Hepatocyte (in vitro differentiated cells): Measurements from ENCODE around the gene MACC1. TPM values are rescaled to one million over a fixed set of nuclear protein-coding genes. Genes with fewer than 3 reads are reported as not detected.

Experiments used
- DNase-seq: peaks from one replicate; pipeline ENCODE4 v3.0.0-alpha.2; 2016; ENCODE audit warnings: low spot score
- H2AFZ ChIP-seq: fragments of 200-600 bp; sonication (generic); 2 replicates; pipeline ENCODE4 v1.6.0; 2016; ENCODE audit warnings: antibody characterized with exemption, mild to moderate bottlenecking
- H3K27ac ChIP-seq: fragments of 200-600 bp; sonication (generic); 2 replicates; pipeline ENCODE4 v1.5.1; 2016; ENCODE audit warnings: mild to moderate bottlenecking
- H3K27me3 ChIP-seq: fragments of 200-600 bp; sonication (generic); 2 replicates; pipeline ENCODE4 v1.6.1; 2016
- H3K36me3 ChIP-seq: fragments of 200-600 bp; sonication (generic); replicated peaks from 2 replicates; pipeline ENCODE4 v1.5.1; 2016; ENCODE audit warnings: low read depth; ENCODE audit not compliant: insufficient read depth
- H3K4me1 ChIP-seq: fragments of 200-600 bp; sonication (generic); 2 replicates; pipeline ENCODE4 v1.5.1; 2016; ENCODE audit warnings: mild to moderate bottlenecking, moderate library complexity; ENCODE audit not compliant: insufficient read depth
- H3K4me2 ChIP-seq: fragments of 200-600 bp; sonication (generic); 2 replicates; pipeline ENCODE4 v1.6.0; 2016
- H3K4me3 ChIP-seq: fragments of 200-600 bp; sonication (generic); 2 replicates; pipeline ENCODE4 v1.5.1; 2016; ENCODE audit warnings: mild to moderate bottlenecking
- H3K79me2 ChIP-seq: fragments of 200-600 bp; sonication (generic); 2 replicates; pipeline ENCODE4 v1.6.0; 2017; ENCODE audit warnings: mild to moderate bottlenecking
- H3K9me2 ChIP-seq: fragments of 200-600 bp; sonication (generic); replicated peaks from 2 replicates; pipeline ENCODE4 v1.6.0; 2017; ENCODE audit warnings: mild to moderate bottlenecking; ENCODE audit not compliant: insufficient read depth
- H3K9me3 ChIP-seq: fragments of 200-600 bp; sonication (generic); 2 replicates; pipeline ENCODE4 v1.5.1; 2016; ENCODE audit warnings: low read depth, mild to moderate bottlenecking
- H4K20me1 ChIP-seq: fragments of 200-600 bp; sonication (generic); 2 replicates; pipeline ENCODE4 v1.6.0; 2016; ENCODE audit warnings: mild to moderate bottlenecking; ENCODE audit not compliant: insufficient read depth, poor library complexity, severe bottlenecking
- EZH2 ChIP-seq: fragments of 200-600 bp; sonication (generic); IDR thresholded peaks from 2 replicates; pipeline ENCODE4 v1.6.1; 2016; ENCODE audit warnings: antibody characterized with exemption, mild to moderate bottlenecking, borderline replicate concordance
- EZH2phosphoT487 ChIP-seq: fragments of 200-600 bp; sonication (generic); IDR thresholded peaks from one replicate; pipeline ENCODE4 v1.6.1; 2018; ENCODE audit warnings: antibody characterized with exemption, mild to moderate bottlenecking, low read depth, moderate library complexity; ENCODE audit not compliant: unreplicated experiment, severe bottlenecking
- whole genome bisulfite sequencing: methylation state at CpG from one replicate; pipeline ENCODE4 v1.1.6; 2016; ENCODE audit warnings: low lambda C conversion rate; ENCODE audit errors: missing lambda C conversion rate; 5-methylcytosine and 5-hydroxymethylcytosine counted together
- polyA plus RNA-seq: library from polyadenylated mRNA; unstranded; fragments of >200 nt; fragmentation: Nextera tagmentation; extraction: Ambion mirVana; gene quantifications from 2 replicates; pipeline ENCODE4 v1.2.1, GENCODE V29; 2016
- total RNA-seq: library from RNA; depleted of rRNA; stranded (reverse); fragments of >200 nt; gene quantifications from 2 replicates; pipeline ENCODE4 v1.2.3, GENCODE V29; 2014
- TF ChIP-seq, protein P1 (sequence below): fragments of 200-600 bp; sonication (generic); IDR thresholded peaks from 2 replicates; pipeline ENCODE4 v1.5.1; 2016; ENCODE audit warnings: antibody characterized with exemption, mild to moderate bottlenecking; ENCODE audit not compliant: poor library complexity

Gene MACC1
- total and polyA plus RNA-seq, 2 experiments from 2014 or later: 6.9 to 46.0 TPM

DNA sequence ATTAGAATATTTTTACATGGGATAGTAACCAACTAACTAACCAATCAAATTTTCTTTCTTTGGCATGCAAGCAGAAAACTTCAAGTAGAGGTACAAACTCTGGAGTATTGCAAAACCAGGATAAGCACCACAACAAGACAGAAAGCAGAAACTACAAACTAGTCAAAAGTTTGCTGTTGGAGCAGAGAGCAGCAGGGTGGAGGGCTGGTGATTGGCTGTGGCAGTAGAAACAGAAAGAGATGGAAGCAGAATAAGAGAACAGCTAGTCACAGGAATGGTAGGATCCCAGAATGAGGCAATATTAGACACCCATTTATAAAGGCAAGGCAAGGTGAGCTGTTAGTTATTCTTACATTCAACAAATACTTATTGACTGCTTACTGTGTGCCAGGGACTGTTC, 6.8 kb upstream of the MACC1 start:
- no peaks in the 10 kb centered on the region for H4K20me1 ChIP-seq
- no peak overlapping the region for H2AFZ ChIP-seq
- DNase-seq: no peak

GRCh38 chr7:20223356-20223755, 6.2 kb upstream of the MACC1 start:
- WGBS: 95% methylated on average over 5 of the region's 5 CpGs
- TF ChIP-seq, protein P1, sequence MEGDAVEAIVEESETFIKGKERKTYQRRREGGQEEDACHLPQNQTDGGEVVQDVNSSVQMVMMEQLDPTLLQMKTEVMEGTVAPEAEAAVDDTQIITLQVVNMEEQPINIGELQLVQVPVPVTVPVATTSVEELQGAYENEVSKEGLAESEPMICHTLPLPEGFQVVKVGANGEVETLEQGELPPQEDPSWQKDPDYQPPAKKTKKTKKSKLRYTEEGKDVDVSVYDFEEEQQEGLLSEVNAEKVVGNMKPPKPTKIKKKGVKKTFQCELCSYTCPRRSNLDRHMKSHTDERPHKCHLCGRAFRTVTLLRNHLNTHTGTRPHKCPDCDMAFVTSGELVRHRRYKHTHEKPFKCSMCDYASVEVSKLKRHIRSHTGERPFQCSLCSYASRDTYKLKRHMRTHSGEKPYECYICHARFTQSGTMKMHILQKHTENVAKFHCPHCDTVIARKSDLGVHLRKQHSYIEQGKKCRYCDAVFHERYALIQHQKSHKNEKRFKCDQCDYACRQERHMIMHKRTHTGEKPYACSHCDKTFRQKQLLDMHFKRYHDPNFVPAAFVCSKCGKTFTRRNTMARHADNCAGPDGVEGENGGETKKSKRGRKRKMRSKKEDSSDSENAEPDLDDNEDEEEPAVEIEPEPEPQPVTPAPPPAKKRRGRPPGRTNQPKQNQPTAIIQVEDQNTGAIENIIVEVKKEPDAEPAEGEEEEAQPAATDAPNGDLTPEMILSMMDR: no peak
- TF ChIP-seq EZH2phosphoT487 (no peak), EZH2 (no peak)
- Histone ChIP-seq H3K4me2 (no peak overlapping the region), H3K4me1 (peaks cover 29% of the 10 kb centered on the region), H3K79me2 (no peaks in the 10 kb centered on the region), H3K4me3 (no peak overlapping the region), H4K20me1 (no peaks in the 10 kb centered on the region), H3K9me2 (no peaks in the 10 kb centered on the region), H3K27me3 (no peaks in the 10 kb centered on the region), H3K27ac (no peak overlapping the region), H2AFZ (no peak overlapping the region), H3K9me3 (no peaks in the 10 kb centered on the region), H3K36me3 (no peaks in the 10 kb centered on the region)
- DNase-seq: no peak

More for the DNA sequence above, 6.8 kb upstream of the MACC1 start:
- H3K79me2 ChIP-seq: no peaks in the 10 kb centered on the region
- H3K4me1 ChIP-seq: peaks cover 22% of the 10 kb centered on the region
- TF ChIP-seq EZH2phosphoT487 (no peak), EZH2 (no peak)
- TF ChIP-seq, protein P1: no peak
- H3K9me2 ChIP-seq: no peaks in the 10 kb centered on the region
- no peak overlapping the region for H3K4me2 ChIP-seq
- H3K9me3 ChIP-seq: no peaks in the 10 kb centered on the region
- H3K27ac ChIP-seq: no peak overlapping the region
- no peaks in the 10 kb centered on the region for H3K27me3 ChIP-seq
- H3K4me3 ChIP-seq: no peak overlapping the region
- no peaks in the 10 kb centered on the region for H3K36me3 ChIP-seq

GRCh38 chr7:20222219-20222828, 5.1 kb upstream of the MACC1 start:
- H3K4me3 ChIP-seq: no peak overlapping the region
- no peaks in the 10 kb centered on the region for H3K27me3 ChIP-seq
- no peak overlapping the region for H3K4me2 ChIP-seq
- TF ChIP-seq EZH2phosphoT487 (no peak), EZH2 (no peak)
- TF ChIP-seq, protein P1: no peak
- no peaks in the 10 kb centered on the region for H3K79me2 ChIP-seq
- H3K9me2 ChIP-seq: no peaks in the 10 kb centered on the region
- H3K36me3 ChIP-seq: no peaks in the 10 kb centered on the region
- no peak for DNase-seq
- H2AFZ ChIP-seq: no peak overlapping the region
- peaks cover 30% of the 10 kb centered on the region for H3K4me1 ChIP-seq
- H4K20me1 ChIP-seq: no peaks in the 10 kb centered on the region
- H3K27ac ChIP-seq: no peak overlapping the region
- H3K9me3 ChIP-seq: no peaks in the 10 kb centered on the region
- WGBS: 72% methylated on average over 7 of the region's 7 CpGs
